Mesenchymal stem cell (in vitro differentiated cells and primary cell): ENCODE results near the gene PRPSAP1.
"Not testable (repeated sequence)": the region's sequence is repeated elsewhere in the genome, so short reads cannot be mapped to it uniquely, and the experiment has no call there.

Source experiments
- DNase-seq: peaks from one replicate; pipeline ENCODE4 v3.0.0-alpha.2; 2013
- H2AFZ ChIP-seq: one replicate; pipeline ENCODE4 v1.6.1; 2013; ENCODE audit warnings: low read depth, mild to moderate bottlenecking, control low read depth, inconsistent platforms, low read length, moderate library complexity
- H2AK5ac ChIP-seq: 2 replicates; pipeline ENCODE4 v1.6.1; 2013; ENCODE audit warnings: low read length, moderate library complexity, mild to moderate bottlenecking, inconsistent platforms; ENCODE audit not compliant: severe bottlenecking
- H2BK120ac ChIP-seq: one replicate; pipeline ENCODE4 v1.6.1; 2013; ENCODE audit warnings: low read depth, mild to moderate bottlenecking, inconsistent platforms, low read length, moderate library complexity
- H2BK12ac ChIP-seq, 2 experiments: one replicate each; pipeline ENCODE4 v1.6.1; 2013; ENCODE audit warnings: inconsistent platforms in 2 of 2, low read length in 2 of 2, mild to moderate bottlenecking in 2 of 2, moderate library complexity in 2 of 2, control low read depth in 1 of 2
- H2BK15ac ChIP-seq: one replicate; pipeline ENCODE4 v1.6.1; 2013; ENCODE audit warnings: mild to moderate bottlenecking, low read depth, inconsistent platforms; ENCODE audit not compliant: poor library complexity, severe bottlenecking
- H2BK5ac ChIP-seq: 2 replicates; pipeline ENCODE4 v1.6.1; 2013; ENCODE audit warnings: low read depth, mild to moderate bottlenecking, low read length, control low read depth, inconsistent platforms; ENCODE audit not compliant: poor library complexity, severe bottlenecking
- H3K14ac ChIP-seq, 2 experiments: one replicate each; pipeline ENCODE4 v1.6.1; 2013; ENCODE audit warnings: inconsistent platforms in 2 of 2, low read length in 2 of 2, control low read depth in 1 of 2, mild to moderate bottlenecking in 1 of 2, moderate library complexity in 1 of 2
- H3K18ac ChIP-seq, 2 experiments: one replicate each; pipeline ENCODE4 v1.6.1; 2013; ENCODE audit warnings: inconsistent platforms in 2 of 2, low read length in 2 of 2, control low read depth in 1 of 2, low read depth in 1 of 2, mild to moderate bottlenecking in 1 of 2
- H3K23ac ChIP-seq, 2 experiments: one replicate each; pipeline ENCODE4 v1.6.1; 2013; ENCODE audit warnings: inconsistent platforms in 2 of 2, low read length in 2 of 2, mild to moderate bottlenecking in 2 of 2, moderate library complexity in 2 of 2, control low read depth in 1 of 2
- H3K27ac ChIP-seq: 2 replicates; pipeline ENCODE4 v1.5.1; 2013; ENCODE audit warnings: mild to moderate bottlenecking, moderate library complexity, low read length, control low read depth, inconsistent platforms; ENCODE audit not compliant: poor library complexity, severe bottlenecking
- H3K27me3 ChIP-seq, 2 experiments: 2 replicates each; pipeline versions ENCODE4 v1.6.1 to v1.7.0; 2013; ENCODE audit warnings: low read length in 2 of 2, mild to moderate bottlenecking in 2 of 2, moderate library complexity in 2 of 2, control low read depth in 1 of 2, inconsistent platforms in 1 of 2; ENCODE audit not compliant: control insufficient read depth in 1 of 2, insufficient read depth in 1 of 2
- H3K36me3 ChIP-seq, 2 experiments: 2 replicates each; pipeline versions ENCODE4 v1.6.1 to v1.7.0; 2013; ENCODE audit warnings: low read length in 2 of 2, control low read depth in 1 of 2, inconsistent platforms in 1 of 2, low read depth in 1 of 2, mild to moderate bottlenecking in 1 of 2; ENCODE audit not compliant: insufficient read depth in 2 of 2, control insufficient read depth in 1 of 2
- H3K4ac ChIP-seq, 2 experiments: one replicate each; pipeline ENCODE4 v1.6.1; 2013; ENCODE audit warnings: inconsistent platforms in 2 of 2, low read length in 2 of 2, mild to moderate bottlenecking in 2 of 2, moderate library complexity in 2 of 2, control low read depth in 1 of 2, low read depth in 1 of 2
- H3K4me1 ChIP-seq: 2 replicates; pipeline ENCODE4 v1.6.1; 2013; ENCODE audit warnings: low read depth, low read length, control low read depth; ENCODE audit not compliant: control insufficient read depth, insufficient read depth
- H3K4me2 ChIP-seq: 2 replicates; pipeline ENCODE4 v1.6.1; 2013; ENCODE audit warnings: low read length, mild to moderate bottlenecking, inconsistent platforms; ENCODE audit not compliant: poor library complexity, severe bottlenecking
- H3K4me3 ChIP-seq, 2 experiments: 2 replicates each; pipeline versions ENCODE4 v1.5.1 to v1.7.0; 2013; ENCODE audit warnings: low read length in 2 of 2, mild to moderate bottlenecking in 2 of 2, control low read depth in 1 of 2, low read depth in 1 of 2; ENCODE audit not compliant: insufficient read depth in 1 of 2
- H3K79me1 ChIP-seq: replicated peaks from 2 replicates; pipeline ENCODE4 v1.6.1; 2013; ENCODE audit warnings: mild to moderate bottlenecking, control low read depth, low read length, inconsistent platforms; ENCODE audit not compliant: poor library complexity, severe bottlenecking
- H3K9ac ChIP-seq: 2 replicates; pipeline ENCODE4 v1.7.0; 2013; ENCODE audit warnings: mild to moderate bottlenecking, low read length, moderate library complexity
- H3K9me3 ChIP-seq: 2 replicates; pipeline ENCODE4 v1.7.0; 2013; ENCODE audit warnings: mild to moderate bottlenecking, low read length; ENCODE audit not compliant: control insufficient read depth
- H4K8ac ChIP-seq: one replicate; pipeline ENCODE4 v1.6.1; 2013; ENCODE audit warnings: inconsistent platforms, mild to moderate bottlenecking, low read length, moderate library complexity
- H4K91ac ChIP-seq: one replicate; pipeline ENCODE4 v1.6.1; 2013; ENCODE audit warnings: mild to moderate bottlenecking, low read length, inconsistent platforms
- WGBS: methylation state at CpG from one replicate; pipeline ENCODE4 v1.1.7; 2013; ENCODE audit warnings: mixed read lengths; 5-methylcytosine and 5-hydroxymethylcytosine counted together

The PRPSAP1 gene

DNA sequence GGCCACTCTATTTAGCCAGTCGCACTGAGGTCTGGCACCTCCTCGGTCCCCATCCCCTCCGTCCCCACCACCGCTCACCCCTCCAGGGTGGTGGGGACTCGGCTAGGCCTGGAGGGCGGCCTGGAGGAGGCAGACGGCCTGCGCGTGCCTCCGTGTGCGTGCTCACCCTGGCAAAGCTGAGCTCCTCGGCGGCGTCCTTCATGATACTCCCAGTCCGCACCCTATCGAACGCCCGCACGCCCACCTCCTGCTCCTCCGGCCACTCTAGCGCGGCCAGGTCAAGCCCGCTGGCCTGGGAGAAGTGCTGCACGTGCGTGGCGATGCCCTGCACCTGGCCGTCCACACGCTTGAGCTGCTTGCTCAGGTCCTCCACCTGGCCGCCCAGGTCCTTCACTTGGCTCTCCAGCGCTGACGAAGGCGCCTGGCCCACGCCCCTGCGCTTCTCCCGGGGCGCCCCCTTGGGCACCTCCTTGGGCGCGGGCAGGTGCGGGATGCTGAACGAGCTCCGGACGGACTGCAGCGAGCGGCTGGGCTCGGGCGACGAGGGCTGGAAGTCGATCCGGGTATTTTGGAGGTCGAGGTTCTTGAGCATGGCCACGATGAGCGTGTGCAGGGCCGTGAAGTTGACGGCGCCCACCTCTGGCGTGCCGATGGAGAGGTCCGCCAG lies 46.3 kb downstream of the PRPSAP1 start:
- Histone ChIP-seq H3K14ac (no peak overlapping the region), H3K36me3 (peaks cover 30 to 33% of the 10 kb centered on the region in 2 experiments), H3K27ac (no peak overlapping the region), H2AK5ac (no peak overlapping the region), H3K18ac (no peak overlapping the region), H3K9ac (no peak overlapping the region), H2BK15ac (no peak overlapping the region), H2BK5ac (no peak overlapping the region), H2BK12ac (no peak overlapping the region), H3K4me3 (peak overlapping the region in 1 of 2 experiments; percentile 36), H3K79me1 (peaks cover 6% of the 10 kb centered on the region), H3K4me1 (no peaks in the 10 kb centered on the region), H3K27me3 (no peaks in the 10 kb centered on the region), H2AFZ (no peak overlapping the region), H2BK120ac (no peak overlapping the region), H4K8ac (no peak overlapping the region), H4K91ac (peak overlapping the region; percentile 56), H3K4ac (no peak overlapping the region), H3K4me2 (no peak overlapping the region), H3K9me3 (no peaks in the 10 kb centered on the region), H3K23ac (no peak overlapping the region)
- 97% methylated on average over 58 of the region's 58 CpGs for WGBS
- no peak for DNase-seq

DNA sequence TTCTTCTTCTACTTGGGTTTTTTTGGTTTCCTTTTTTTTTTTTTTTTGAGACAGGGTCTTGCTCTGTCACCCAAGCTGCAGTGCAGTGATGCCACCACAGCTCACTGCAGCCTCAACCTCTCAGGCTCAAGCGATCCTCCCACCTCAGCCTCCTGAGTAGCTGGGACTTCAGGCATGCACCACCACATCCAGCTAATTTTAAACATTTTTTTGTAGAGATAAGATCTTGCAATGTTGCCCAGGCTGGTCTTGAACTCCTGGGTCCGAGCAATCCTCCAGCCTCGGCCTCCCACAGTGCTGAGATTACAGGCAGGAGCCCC lies 48.6 kb downstream of the PRPSAP1 start:
- H4K91ac ChIP-seq, H3K18ac ChIP-seq, H2BK5ac ChIP-seq, H3K79me1 ChIP-seq, H2BK120ac ChIP-seq, H4K8ac ChIP-seq, H3K4ac ChIP-seq, DNase-seq, H3K4me2 ChIP-seq, H2BK12ac ChIP-seq, H2AFZ ChIP-seq, H3K14ac ChIP-seq, H3K23ac ChIP-seq, H3K9me3 ChIP-seq, H3K4me3 ChIP-seq, H3K9ac ChIP-seq, H2BK15ac ChIP-seq, H2AK5ac ChIP-seq, H3K4me1 ChIP-seq, H3K27ac ChIP-seq, H3K27me3 ChIP-seq: not testable (repeated sequence)
- WGBS = over 99% methylated on average over 3 of the region's 3 CpGs
- H3K36me3 ChIP-seq = peaks cover 9 to 26% of the 10 kb centered on the region in 2 experiments

GRCh38 chr17:76304226-76305134 lies 49.2 kb downstream of the PRPSAP1 start:
- no peak overlapping the region for H2AK5ac ChIP-seq
- H2BK12ac ChIP-seq = no peak overlapping the region
- no peaks in the 10 kb centered on the region for H3K27me3 ChIP-seq
- no peak overlapping the region for H2AFZ ChIP-seq
- 84% methylated on average over 11 of the region's 17 CpGs for WGBS
- no peaks in the 10 kb centered on the region for H3K9me3 ChIP-seq
- H2BK120ac ChIP-seq = no peak overlapping the region
- H3K18ac ChIP-seq = no peak overlapping the region
- H3K14ac ChIP-seq = no peak overlapping the region
- H3K79me1 ChIP-seq = peaks cover 4% of the 10 kb centered on the region
- peaks cover 6 to 26% of the 10 kb centered on the region in 2 experiments for H3K36me3 ChIP-seq
- DNase-seq = no peak
- H2BK15ac ChIP-seq = no peak overlapping the region
- H4K91ac ChIP-seq = no peak overlapping the region
- no peak overlapping the region for H3K9ac ChIP-seq
- H3K4me3 ChIP-seq = no peak overlapping the region
- H3K27ac ChIP-seq = no peak overlapping the region
- no peak overlapping the region for H3K4me2 ChIP-seq
- no peaks in the 10 kb centered on the region for H3K4me1 ChIP-seq
- H4K8ac ChIP-seq = no peak overlapping the region
- H2BK5ac ChIP-seq = no peak overlapping the region
- no peak overlapping the region for H3K23ac ChIP-seq
- no peak overlapping the region for H3K4ac ChIP-seq

GRCh38 chr17:76297436-76297835 lies 56.3 kb downstream of the PRPSAP1 start:
- H2BK120ac ChIP-seq = no peak overlapping the region
- no peak overlapping the region for H2BK5ac ChIP-seq
- H3K9ac ChIP-seq = no peak overlapping the region
- DNase-seq = no peak
- no peaks in the 10 kb centered on the region for H3K4me1 ChIP-seq
- no peaks in the 10 kb centered on the region for H3K79me1 ChIP-seq
- no peak overlapping the region for H2BK12ac ChIP-seq
- H3K27me3 ChIP-seq = no peaks in the 10 kb centered on the region
- H3K23ac ChIP-seq = no peak overlapping the region
- H4K91ac ChIP-seq = no peak overlapping the region
- no peak overlapping the region for H2BK15ac ChIP-seq
- no peak overlapping the region for H3K18ac ChIP-seq
- no peak overlapping the region for H3K4ac ChIP-seq
- WGBS = 90% methylated on average over 2 of the region's 3 CpGs
- no peak overlapping the region for H3K4me2 ChIP-seq
- H3K9me3 ChIP-seq = no peaks in the 10 kb centered on the region
- no peak overlapping the region for H2AFZ ChIP-seq
- no peak overlapping the region for H2AK5ac ChIP-seq
- H4K8ac ChIP-seq = no peak overlapping the region
- peaks cover 8 to 9% of the 10 kb centered on the region in 2 experiments for H3K36me3 ChIP-seq
- no peak overlapping the region for H3K4me3 ChIP-seq
- no peak overlapping the region for H3K14ac ChIP-seq
- H3K27ac ChIP-seq = no peak overlapping the region
